Activated naive CD8-positive, alpha-beta T cell treated with anti-CD3 and anti-CD28 coated beads, Interleukin-2, amount 10 ng/mL, durations not matched to agents 7 days and 5 days (primary cell): ENCODE measurements around the gene FAM53B. TPM values are rescaled to one million over a fixed set of nuclear protein-coding genes. Genes with fewer than 3 reads are reported as not detected.
"Not testable (repeated sequence)": the region's sequence is repeated elsewhere in the genome, so short reads cannot be mapped to it uniquely, and the experiment has no call there.

Experiments
- ATAC-seq: fragments of 150-1000 bp; cut with Tn5 transposase; one replicate; pipeline ENCODE4 v1.10.0; 2021; ENCODE audit warnings: low read depth, moderate library complexity
- POLR2A ChIA-PET: fragments of 350-600 bp; sonication (Branson Sonifier 250); formaldehyde crosslinking; loops from one replicate; lab custom pipeline; 2021; ENCODE audit warnings: antibody characterized with exemption; lab: Charles Lee
- DNase-seq: peaks from one replicate; pipeline ENCODE4 v3.0.0; 2021
- H3K27ac Mint-ChIP-seq: one replicate; pipeline ENCODE4 v1.8.0; 2022; ENCODE audit warnings: mild to moderate bottlenecking, mixed read lengths
- H3K27me3 Mint-ChIP-seq: one replicate; pipeline ENCODE4 v1.8.0; 2022; ENCODE audit warnings: mild to moderate bottlenecking, moderate library complexity, mixed read lengths
- H3K36me3 Mint-ChIP-seq: one replicate; pipeline ENCODE4 v1.8.0; 2021; ENCODE audit warnings: mild to moderate bottlenecking, mixed read lengths
- H3K4me1 Mint-ChIP-seq: one replicate; pipeline ENCODE4 v1.8.0; 2021; ENCODE audit warnings: mixed read lengths
- H3K4me3 Mint-ChIP-seq: one replicate; pipeline ENCODE4 v1.8.0; 2022; ENCODE audit warnings: mild to moderate bottlenecking, moderate library complexity, mixed read lengths
- H3K9me3 Mint-ChIP-seq: one replicate; pipeline ENCODE4 v1.8.0; 2021; ENCODE audit warnings: mixed read lengths
- total RNA-seq, 2 experiments: library from RNA; stranded (reverse); gene quantifications; one replicate each; pipeline ENCODE4 v1.2.3, GENCODE V29; 2021

The FAM53B gene
- total RNA-seq, 2 experiments from 2014 or later = 29.8 to 33.0 TPM

DNA sequence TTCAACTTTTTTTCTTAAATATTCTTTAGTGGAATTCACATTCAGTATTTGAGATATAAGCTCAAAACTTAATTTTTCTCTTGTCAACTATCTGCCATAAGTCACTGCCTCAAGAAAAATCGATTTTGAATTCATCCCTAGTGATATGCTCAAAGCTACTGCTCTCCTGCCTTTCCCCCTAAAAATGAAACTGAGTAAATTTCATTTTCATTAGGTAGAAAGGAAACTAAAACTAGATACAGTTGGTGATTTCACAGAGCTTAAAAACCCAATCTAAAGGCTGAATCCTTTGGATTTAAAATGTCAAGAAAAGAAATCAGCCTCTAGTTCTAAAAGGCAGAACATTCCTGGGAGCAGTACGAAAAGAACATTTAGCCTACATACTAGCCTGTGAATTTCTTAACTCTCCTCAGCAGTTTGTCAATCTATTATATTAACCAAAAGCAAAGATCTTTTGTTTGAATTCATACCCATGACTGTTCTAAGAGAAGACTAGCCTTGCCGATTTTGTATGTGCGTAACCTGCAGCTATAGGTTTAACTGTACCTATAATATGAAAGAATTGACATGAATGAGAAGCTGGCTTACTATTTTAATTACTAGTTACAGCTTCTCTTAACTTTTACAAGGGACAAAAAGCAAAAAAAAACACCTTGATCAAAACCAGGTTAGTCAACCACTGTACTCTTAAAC, 4.9 kb upstream of the FAM53B start:
- DNase-seq (no peak), ATAC-seq (no peak)
- Mint-ChIP-seq H3K4me1 (peaks cover 16% of the 10 kb centered on the region), H3K4me3 (peak overlapping the region; percentile 49), H3K36me3 (peaks cover 12% of the 10 kb centered on the region), H3K9me3 (no peaks in the 10 kb centered on the region), H3K27ac (peak overlapping the region; percentile 76), H3K27me3 (no peaks in the 10 kb centered on the region)
- POLR2A ChIA-PET = interaction anchor here (1.1 to 2.5 kb wide), 3 partner anchors 15 to 52 kb away, joined by 3 to 13 read pairs (median 6); partner anchors contain the start of genes ABRAXAS2 and EEF1AKMT2

- Mint-ChIP-seq H3K4me3 (no peak overlapping the region), H3K27me3 (no peaks in the 10 kb centered on the region), H3K9me3 (no peaks in the 10 kb centered on the region), H3K27ac (no peak overlapping the region), H3K4me1 (peaks cover 16% of the 10 kb centered on the region), H3K36me3 (peaks cover 8% of the 10 kb centered on the region)
- no peak for DNase-seq
- POLR2A ChIA-PET = interaction anchor here (1.1 to 2.5 kb wide), 3 partner anchors 14 to 53 kb away, joined by 3 to 13 read pairs (median 6); partner anchors contain the start of genes ABRAXAS2 and EEF1AKMT2
- no peak for ATAC-seq
Measured at GRCh38 chr10:124748166-124748565, 4.0 kb upstream of the FAM53B start.

DNA sequence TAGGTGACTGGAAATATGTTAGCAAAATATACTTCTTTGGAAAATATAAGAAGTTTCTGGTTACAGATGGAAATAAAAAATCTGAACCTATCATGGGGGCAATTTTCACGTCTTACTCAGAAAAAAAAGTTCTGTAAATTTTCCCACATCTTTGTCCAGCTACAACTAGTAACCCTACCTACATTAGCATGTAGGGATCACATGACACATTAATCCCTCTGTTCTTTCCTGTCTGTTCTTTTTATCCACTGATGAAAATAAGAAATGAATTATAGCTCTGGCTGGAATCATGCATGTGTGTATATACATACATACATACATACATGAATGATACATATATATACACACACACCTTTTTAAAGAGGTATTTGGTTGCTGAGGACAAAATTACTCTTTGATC, 3.6 kb upstream of the FAM53B start:
- ATAC-seq (no peak), DNase-seq (no peak)
- Mint-ChIP-seq H3K4me1 (peaks cover 18% of the 10 kb centered on the region), H3K36me3 (peaks cover 7% of the 10 kb centered on the region), H3K9me3 (no peaks in the 10 kb centered on the region), H3K27ac (no peak overlapping the region), H3K27me3 (peaks cover 2% of the 10 kb centered on the region), H3K4me3 (no peak overlapping the region)
- POLR2A ChIA-PET = interaction anchor here (1.9 to 2.5 kb wide), 2 partner anchors 45 to 54 kb away, joined by 6 to 13 read pairs; partner anchors contain the start of genes ABRAXAS2 and EEF1AKMT2

DNA sequence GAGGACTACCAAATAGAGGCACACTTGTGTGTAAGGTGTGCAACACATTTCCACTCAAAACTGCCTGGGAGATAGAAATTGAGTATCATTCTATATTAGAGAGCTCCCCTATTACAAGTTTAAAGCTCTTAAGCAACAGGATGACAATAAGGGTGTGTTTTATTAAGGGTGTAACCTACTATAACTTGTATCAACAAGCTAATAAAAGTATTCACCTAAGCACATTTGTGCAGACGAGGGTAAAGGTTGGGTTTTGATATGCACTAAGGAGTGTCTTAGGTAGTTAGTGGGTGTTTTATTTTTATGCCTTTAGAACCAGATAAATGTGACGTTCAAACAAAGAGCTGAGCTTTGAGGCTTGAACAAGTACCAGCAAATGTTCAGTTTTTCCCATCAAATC, 2.8 kb upstream of the FAM53B start:
- ATAC-seq (no peak), DNase-seq (no peak)
- peaks cover 7% of the 10 kb centered on the region for H3K36me3 Mint-ChIP-seq
- no peak overlapping the region for H3K27ac Mint-ChIP-seq
- POLR2A ChIA-PET = no interaction called here
- H3K27me3 Mint-ChIP-seq = peaks cover 7% of the 10 kb centered on the region
- H3K4me1 Mint-ChIP-seq = peaks cover 21% of the 10 kb centered on the region
- H3K9me3 Mint-ChIP-seq = no peaks in the 10 kb centered on the region
- H3K4me3 Mint-ChIP-seq = no peak overlapping the region

- H3K36me3 Mint-ChIP-seq, H3K9me3 Mint-ChIP-seq, H3K27me3 Mint-ChIP-seq, H3K4me3 Mint-ChIP-seq, DNase-seq, H3K27ac Mint-ChIP-seq, ATAC-seq: not testable (repeated sequence)
- POLR2A ChIA-PET = interaction anchor here (1.4 to 1.5 kb wide), 3 partner anchors 27 to 170 kb away, joined by 3 to 5 read pairs (median 4); partner anchors contain the start of gene EEF1AKMT2
- H3K4me1 Mint-ChIP-seq = peaks cover 23% of the 10 kb centered on the region
Measured at GRCh38 chr10:124746447-124746846, 2.3 kb upstream of the FAM53B start.

DNA sequence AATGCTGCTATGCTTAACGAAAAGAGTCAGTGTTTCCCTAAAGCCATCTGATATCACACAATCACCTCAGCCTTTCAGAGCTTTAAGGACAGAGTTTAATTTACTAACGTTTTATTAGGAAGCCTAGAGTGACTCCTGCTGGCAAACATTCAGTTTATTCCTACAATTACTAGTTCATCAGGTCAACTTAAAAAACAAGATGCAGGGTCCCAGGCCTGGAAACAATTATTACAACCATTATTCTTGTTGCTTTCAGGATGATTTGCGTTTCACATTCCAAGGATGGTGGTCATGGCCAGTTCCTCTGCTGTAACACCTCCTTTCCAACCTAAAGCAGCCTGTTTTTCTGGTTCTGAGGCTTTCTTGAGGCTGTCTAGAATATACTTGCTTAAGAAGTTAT, 1.5 kb upstream of the FAM53B start:
- Mint-ChIP-seq H3K27ac (no peak overlapping the region), H3K9me3 (no peaks in the 10 kb centered on the region), H3K36me3 (peaks cover 5% of the 10 kb centered on the region), H3K4me3 (no peak overlapping the region), H3K27me3 (peaks cover 7% of the 10 kb centered on the region), H3K4me1 (peaks cover 29% of the 10 kb centered on the region)
- no peak for ATAC-seq
- DNase-seq = no peak
- POLR2A ChIA-PET = interaction anchor here (1.2 to 1.5 kb wide), 4 partner anchors 11 to 171 kb away, joined by 3 to 5 read pairs (median 4); partner anchors contain the start of gene EEF1AKMT2

DNA sequence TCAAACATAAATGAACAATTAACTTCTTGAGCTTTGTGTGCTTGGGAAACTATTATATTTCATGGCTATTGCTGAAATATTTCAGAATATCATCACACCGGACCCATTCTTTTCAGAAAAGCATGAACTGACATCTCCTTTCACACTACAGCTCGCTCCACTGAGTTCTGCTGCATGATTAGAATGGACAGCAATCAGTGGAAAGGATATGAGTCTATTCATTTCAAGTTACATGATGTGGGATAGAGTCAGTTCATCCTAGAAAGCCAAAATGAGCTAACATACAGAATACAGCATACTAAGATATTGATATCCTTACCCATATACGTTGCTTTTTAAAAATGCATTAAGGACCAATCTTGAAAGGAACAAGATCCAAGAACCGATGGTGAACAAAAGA, 1.1 kb upstream of the FAM53B start:
- Mint-ChIP-seq H3K9me3 (no peaks in the 10 kb centered on the region), H3K4me3 (peak overlapping the region; percentile 72)
- POLR2A ChIA-PET = interaction anchor here (1.2 to 1.5 kb wide), 4 partner anchors 11 to 171 kb away, joined by 3 to 5 read pairs (median 4); partner anchors contain the start of gene EEF1AKMT2

GRCh38 chr10:124743191-124744101, 732 bp downstream of the FAM53B start:
- H3K9me3 Mint-ChIP-seq = no peaks in the 10 kb centered on the region
- POLR2A ChIA-PET = interaction anchor here (2.5 kb wide), 1 partner anchor 25 kb away, joined by 12 read pairs; no protein-coding TSS in a partner anchor
- ATAC-seq (peak; percentile 9), DNase-seq (peak; percentile 56)
- peaks cover 32% of the 10 kb centered on the region for H3K4me1 Mint-ChIP-seq
- peak overlapping the region; percentile 82 for H3K27ac Mint-ChIP-seq
- peaks cover 16% of the 10 kb centered on the region for H3K27me3 Mint-ChIP-seq
- H3K36me3 Mint-ChIP-seq = peaks cover 8% of the 10 kb centered on the region
- peak overlapping the region; percentile 96 for H3K4me3 Mint-ChIP-seq

More for the DNA sequence above, 1.1 kb upstream of the FAM53B start:
- peaks cover 5% of the 10 kb centered on the region for H3K36me3 Mint-ChIP-seq
- peak overlapping the region; percentile 24 for H3K27ac Mint-ChIP-seq
- H3K27me3 Mint-ChIP-seq = peaks cover 7% of the 10 kb centered on the region
- no peak for DNase-seq
- no peak for ATAC-seq
- peaks cover 30% of the 10 kb centered on the region for H3K4me1 Mint-ChIP-seq

DNA sequence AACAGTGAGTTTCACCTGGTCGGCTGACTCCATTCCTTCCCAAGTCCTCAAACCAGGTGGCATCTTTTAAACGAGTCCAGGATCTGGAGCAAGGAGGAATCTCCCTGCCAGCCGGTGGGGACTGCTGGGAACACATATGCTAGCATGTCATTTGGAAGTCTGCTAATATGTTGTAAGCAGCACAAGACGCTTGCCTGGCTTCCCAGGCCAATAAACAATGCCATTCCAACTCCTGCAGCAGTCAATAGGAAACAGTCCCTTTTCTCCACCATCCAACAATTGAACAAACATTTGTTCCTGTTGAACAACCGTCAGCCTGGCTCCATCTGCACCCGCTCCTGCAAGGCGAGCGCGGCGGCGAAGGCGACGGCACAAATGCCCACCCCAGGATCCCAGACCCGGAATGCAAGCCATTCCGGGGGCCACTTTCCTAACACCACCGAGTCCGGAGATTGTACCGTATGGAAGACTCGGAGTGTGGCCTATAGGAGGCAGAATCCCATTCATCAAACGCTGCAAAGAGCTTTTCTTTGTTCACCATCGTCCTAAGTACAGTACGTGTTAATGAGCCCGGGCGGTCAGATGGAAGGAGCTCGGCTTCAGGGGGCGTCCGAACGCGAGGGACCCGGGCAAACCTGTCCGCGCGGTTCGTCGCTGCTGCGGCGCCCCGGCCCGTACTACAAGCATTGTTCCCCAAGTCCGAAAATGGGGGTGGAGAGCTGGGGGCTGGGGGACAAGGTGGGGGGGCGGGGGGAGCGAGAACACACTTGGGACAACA, 1.6 kb downstream of the FAM53B start:
- Mint-ChIP-seq H3K9me3 (no peaks in the 10 kb centered on the region), H3K36me3 (peaks cover 3% of the 10 kb centered on the region), H3K27me3 (peaks cover 16% of the 10 kb centered on the region), H3K27ac (peak overlapping the region; percentile 71), H3K4me3 (peak overlapping the region; percentile 96), H3K4me1 (peaks cover 35% of the 10 kb centered on the region)
- POLR2A ChIA-PET = interaction anchor here (2.2 to 2.5 kb wide), 2 partner anchors 24 to 95 kb away, joined by 9 to 12 read pairs; no protein-coding TSS in a partner anchor
- DNase-seq (no peak), ATAC-seq (no peak)

DNA sequence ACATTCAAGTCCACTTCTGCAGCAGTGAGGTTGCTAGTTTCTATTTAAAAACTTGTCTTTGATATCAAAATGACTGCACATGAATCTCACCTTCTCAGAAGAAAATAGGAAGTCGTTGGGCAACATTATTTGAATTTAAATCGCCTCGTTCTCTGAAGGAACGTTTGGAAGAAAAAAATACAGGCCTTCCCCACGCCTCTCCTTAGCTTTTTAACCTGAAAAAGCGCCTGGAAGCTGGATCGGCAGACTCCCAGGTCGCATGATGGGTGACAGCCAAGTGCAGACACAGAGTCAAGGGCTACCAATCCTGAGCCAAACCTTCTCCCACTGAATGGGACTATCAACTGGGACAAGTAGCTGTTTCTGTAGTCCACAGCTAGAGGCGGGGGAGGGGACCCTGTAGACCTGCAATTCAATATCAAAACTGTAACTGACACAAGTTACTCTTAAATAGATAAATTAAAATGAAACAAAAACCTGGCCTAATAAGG, 2.2 kb downstream of the FAM53B start:
- Mint-ChIP-seq H3K27me3 (peaks cover 16% of the 10 kb centered on the region), H3K4me1 (peaks cover 40% of the 10 kb centered on the region), H3K36me3 (peaks cover 3% of the 10 kb centered on the region), H3K4me3 (peak overlapping the region; percentile 96), H3K9me3 (no peaks in the 10 kb centered on the region), H3K27ac (no peak overlapping the region)
- POLR2A ChIA-PET = interaction anchor here (0.9 to 2.5 kb wide), 8 partner anchors 24 to 203 kb away, joined by 3 to 12 read pairs (median 6); no protein-coding TSS in a partner anchor
- ATAC-seq (no peak), DNase-seq (no peak)

DNA sequence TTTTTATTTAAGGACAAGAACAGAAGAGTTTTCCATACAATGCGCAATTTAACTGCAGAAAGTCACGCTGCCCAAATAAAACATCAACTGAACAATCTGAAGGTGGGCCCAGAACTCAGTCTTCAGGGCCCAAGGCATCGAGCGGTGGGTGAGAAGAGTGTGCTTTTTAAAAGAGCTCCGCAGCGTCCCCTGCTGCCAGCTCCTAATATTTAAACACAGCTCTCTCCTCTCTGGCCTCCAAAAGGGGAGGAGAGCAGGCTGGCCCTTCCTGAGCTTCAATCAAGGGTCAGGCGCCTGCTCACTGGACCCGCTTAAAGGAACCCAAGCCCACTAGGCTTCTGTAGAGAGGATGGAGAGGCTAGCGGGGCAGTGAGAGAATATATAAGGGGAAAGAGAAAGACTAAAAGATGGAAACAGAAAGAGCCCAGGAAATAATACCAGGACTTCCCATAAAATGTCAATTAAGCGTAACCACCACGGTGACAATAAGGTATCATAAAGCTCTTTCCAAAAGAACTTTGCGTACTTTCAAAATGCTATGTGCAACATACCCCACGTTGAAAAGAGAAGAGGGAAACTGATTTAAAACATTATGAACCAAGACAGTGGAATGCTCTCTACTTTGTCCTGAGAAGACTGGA, 2.8 kb downstream of the FAM53B start:
- Mint-ChIP-seq H3K36me3 (peaks cover 3% of the 10 kb centered on the region), H3K27ac (peak overlapping the region; percentile 54), H3K4me3 (peak overlapping the region; percentile 65), H3K9me3 (no peaks in the 10 kb centered on the region), H3K27me3 (peaks cover 16% of the 10 kb centered on the region), H3K4me1 (peaks cover 40% of the 10 kb centered on the region)
- DNase-seq = peak; percentile 76
- ATAC-seq = peak; percentile 31
- POLR2A ChIA-PET = interaction anchor here (0.9 to 2.5 kb wide), 8 partner anchors 23 to 202 kb away, joined by 3 to 12 read pairs (median 6); no protein-coding TSS in a partner anchor
